ENCODE measurements around the gene MAP1LC3B. TPM values are rescaled to one million over a fixed set of nuclear protein-coding genes. Genes with fewer than 3 reads are reported as not detected.

MAP1LC3B gene
- total RNA-seq, 1 experiment from 2014 or later = 45.3 TPM

DNA sequence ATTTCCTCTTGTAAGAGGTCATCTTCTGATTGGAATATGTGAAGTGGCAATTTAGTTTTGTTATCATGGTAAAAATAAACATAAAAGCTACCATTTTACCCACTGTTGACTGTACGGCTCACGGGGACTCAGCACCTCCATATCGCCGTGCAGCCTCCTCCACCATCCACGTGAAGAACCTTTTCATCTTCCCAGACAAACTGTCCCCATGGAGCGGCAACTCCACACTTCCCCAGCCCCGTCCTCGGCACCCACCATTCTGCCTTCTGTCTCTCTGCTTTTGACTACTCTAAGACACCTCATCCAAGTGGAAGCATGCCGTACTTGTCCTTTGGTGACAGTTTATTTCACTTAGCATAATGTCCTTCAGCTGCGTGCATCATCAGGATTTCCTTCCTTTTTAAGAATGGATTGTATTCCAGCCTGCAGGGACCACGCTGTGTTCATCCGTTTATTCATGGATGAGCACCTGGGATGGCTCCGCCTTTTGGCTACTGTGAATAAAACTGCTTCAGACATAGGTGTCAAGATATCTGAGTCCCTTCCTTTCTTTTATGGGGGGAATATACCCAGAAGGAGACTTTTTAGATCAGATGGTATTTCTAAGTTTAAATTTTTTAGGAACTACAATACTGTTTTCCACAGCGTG lies 22.9 kb upstream of the MAP1LC3B start:
- BruUV-seq (replicated peaks) = no TSS peak
- H3K9me2 ChIP-seq (ENCODE audit: insufficient read depth) = no peaks in the 10 kb centered on the region
- no peak overlapping the region for H2AFZ ChIP-seq
- peaks cover 17% of the 10 kb centered on the region for H3K79me2 ChIP-seq (ENCODE audit: low read depth)
- H4K20me1 ChIP-seq (ENCODE audit: insufficient read depth) = peaks cover 38% of the 10 kb centered on the region
- no peak overlapping the region for H3K4me2 ChIP-seq
- ChIA-PET POLR2A (ENCODE audit: unreplicated experiment) (interaction anchor here (0.7 kb wide), 1 partner anchor 999 kb away, joined by 3 read pairs; no protein-coding TSS in a partner anchor), CTCF (no interaction called here)
- H3K4me3 ChIP-seq = no peak overlapping the region
- intact Hi-C loops (cut with micrococcal nuclease; ENCODE audit: unreplicated experiment) = no loop called here
- H3F3A ChIP-seq (ENCODE audit: insufficient read depth, low read depth) = no peaks in the 10 kb centered on the region
- TF ChIP-seq EZH2 (IDR thresholded peaks at IDR 0.05; ENCODE audit: low read depth) = no peak
- TF ChIP-seq, protein P1, sequence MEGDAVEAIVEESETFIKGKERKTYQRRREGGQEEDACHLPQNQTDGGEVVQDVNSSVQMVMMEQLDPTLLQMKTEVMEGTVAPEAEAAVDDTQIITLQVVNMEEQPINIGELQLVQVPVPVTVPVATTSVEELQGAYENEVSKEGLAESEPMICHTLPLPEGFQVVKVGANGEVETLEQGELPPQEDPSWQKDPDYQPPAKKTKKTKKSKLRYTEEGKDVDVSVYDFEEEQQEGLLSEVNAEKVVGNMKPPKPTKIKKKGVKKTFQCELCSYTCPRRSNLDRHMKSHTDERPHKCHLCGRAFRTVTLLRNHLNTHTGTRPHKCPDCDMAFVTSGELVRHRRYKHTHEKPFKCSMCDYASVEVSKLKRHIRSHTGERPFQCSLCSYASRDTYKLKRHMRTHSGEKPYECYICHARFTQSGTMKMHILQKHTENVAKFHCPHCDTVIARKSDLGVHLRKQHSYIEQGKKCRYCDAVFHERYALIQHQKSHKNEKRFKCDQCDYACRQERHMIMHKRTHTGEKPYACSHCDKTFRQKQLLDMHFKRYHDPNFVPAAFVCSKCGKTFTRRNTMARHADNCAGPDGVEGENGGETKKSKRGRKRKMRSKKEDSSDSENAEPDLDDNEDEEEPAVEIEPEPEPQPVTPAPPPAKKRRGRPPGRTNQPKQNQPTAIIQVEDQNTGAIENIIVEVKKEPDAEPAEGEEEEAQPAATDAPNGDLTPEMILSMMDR (conservative IDR thresholded peaks at IDR 0.05) = no peak
- no peaks in the 10 kb centered on the region for H3K4me1 ChIP-seq (replicated peaks; ENCODE audit: insufficient read depth)
- no peaks in the 10 kb centered on the region for H3K9me3 ChIP-seq (ENCODE audit: insufficient read depth, low read depth)
- no peak overlapping the region for H3K27ac ChIP-seq
- no peaks in the 10 kb centered on the region for H3K27me3 ChIP-seq (ENCODE audit: insufficient read depth, low read depth)
- H3K36me3 ChIP-seq (ENCODE audit: low read depth) = no peaks in the 10 kb centered on the region
- no peak for DNase-seq

DNA sequence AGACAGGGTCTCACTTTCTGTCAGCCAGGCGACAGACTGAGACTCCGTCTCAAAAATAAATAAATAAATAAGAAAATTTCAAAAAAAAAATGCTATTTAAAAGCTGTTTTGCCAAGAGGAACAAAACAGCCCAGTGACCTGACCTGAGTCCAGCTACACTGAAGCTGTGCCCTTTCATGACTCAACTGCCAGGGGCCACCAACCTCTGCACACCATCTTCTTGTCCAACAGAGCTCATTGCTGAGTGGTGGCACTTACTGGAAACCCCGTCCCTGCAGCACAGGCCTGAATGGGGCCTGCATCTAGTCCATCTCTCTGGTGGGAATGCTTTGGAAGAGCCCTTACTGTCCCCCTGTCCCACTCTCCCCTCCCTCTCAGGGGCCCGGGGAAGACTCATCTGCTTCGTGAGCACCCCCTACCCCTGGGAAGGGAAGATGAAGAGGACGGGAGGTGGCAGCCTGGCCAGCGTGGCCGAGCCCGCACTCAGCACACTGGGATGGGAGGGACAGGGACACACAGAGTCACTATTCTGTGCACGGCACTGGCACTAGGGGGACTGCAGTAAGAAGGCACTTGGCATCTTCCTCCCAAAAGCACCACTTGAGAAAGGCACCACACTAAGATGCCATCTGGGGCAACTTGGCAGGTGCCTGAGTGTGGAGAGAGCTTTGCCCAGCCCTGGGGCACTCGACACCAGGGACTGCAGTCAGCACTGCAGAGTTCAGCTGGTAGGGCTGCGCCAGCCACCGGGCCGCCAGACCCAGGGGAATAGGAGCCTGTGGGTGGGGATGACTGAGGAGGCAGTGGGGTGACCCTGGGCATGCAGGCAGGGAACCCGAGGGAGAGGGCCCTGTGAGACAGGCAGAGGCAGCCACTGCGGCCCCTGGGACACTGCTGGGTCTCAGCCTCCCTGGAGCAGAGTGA lies 22.1 kb upstream of the MAP1LC3B start:
- POLR2A ChIA-PET (ENCODE audit: unreplicated experiment) = interaction anchor here (0.7 kb wide), 1 partner anchor 1000 kb away, joined by 3 read pairs; no protein-coding TSS in a partner anchor
- no TSS peak for BruUV-seq (replicated peaks)
- no peak for DNase-seq

GRCh38 chr16:87371261-87371866 lies 20.8 kb upstream of the MAP1LC3B start:
- H3K4me1 ChIP-seq (replicated peaks; ENCODE audit: insufficient read depth) = no peaks in the 10 kb centered on the region
- no peak overlapping the region for H3K4me2 ChIP-seq
- TF ChIP-seq EZH2 (IDR thresholded peaks at IDR 0.05; ENCODE audit: low read depth) = no peak
- TF ChIP-seq, protein P1 (conservative IDR thresholded peaks at IDR 0.05) = no peak
- H2AFZ ChIP-seq = no peak overlapping the region
- no peaks in the 10 kb centered on the region for H3F3A ChIP-seq (ENCODE audit: insufficient read depth, low read depth)
- no peaks in the 10 kb centered on the region for H3K36me3 ChIP-seq (ENCODE audit: low read depth)
- H4K20me1 ChIP-seq (ENCODE audit: insufficient read depth) = peaks cover 31% of the 10 kb centered on the region
- intact Hi-C loops (cut with micrococcal nuclease; ENCODE audit: unreplicated experiment) = no loop called here
- BruUV-seq (replicated peaks) = no TSS peak
- peaks cover 30% of the 10 kb centered on the region for H3K79me2 ChIP-seq (ENCODE audit: low read depth)
- no peak overlapping the region for H3K27ac ChIP-seq
- H3K27me3 ChIP-seq (ENCODE audit: insufficient read depth, low read depth) = no peaks in the 10 kb centered on the region
- H3K9me3 ChIP-seq (ENCODE audit: insufficient read depth, low read depth) = no peaks in the 10 kb centered on the region
- H3K4me3 ChIP-seq = no peak overlapping the region
- POLR2A ChIA-PET (ENCODE audit: unreplicated experiment) = no interaction called here
- DNase-seq = no peak
- CTCF ChIA-PET = no interaction called here
- H3K9me2 ChIP-seq (ENCODE audit: insufficient read depth) = no peaks in the 10 kb centered on the region

More for the DNA sequence above, 22.1 kb upstream of the MAP1LC3B start:
- Histone ChIP-seq H2AFZ (no peak overlapping the region), H3K4me2 (no peak overlapping the region), H3K4me3 (no peak overlapping the region), H3F3A (ENCODE audit: insufficient read depth, low read depth) (no peaks in the 10 kb centered on the region), H3K9me2 (ENCODE audit: insufficient read depth) (no peaks in the 10 kb centered on the region), H3K36me3 (ENCODE audit: low read depth) (no peaks in the 10 kb centered on the region), H3K27ac (no peak overlapping the region), H4K20me1 (ENCODE audit: insufficient read depth) (peaks cover 38% of the 10 kb centered on the region), H3K9me3 (ENCODE audit: insufficient read depth, low read depth) (no peaks in the 10 kb centered on the region), H3K79me2 (ENCODE audit: low read depth) (peaks cover 20% of the 10 kb centered on the region), H3K4me1 (replicated peaks; ENCODE audit: insufficient read depth) (no peaks in the 10 kb centered on the region), H3K27me3 (ENCODE audit: insufficient read depth, low read depth) (no peaks in the 10 kb centered on the region)
- intact Hi-C loops (cut with micrococcal nuclease; ENCODE audit: unreplicated experiment) = no loop called here
- TF ChIP-seq EZH2 (IDR thresholded peaks at IDR 0.05; ENCODE audit: low read depth) = no peak
- TF ChIP-seq, protein P1 (conservative IDR thresholded peaks at IDR 0.05) = no peak
- CTCF ChIA-PET = no interaction called here
